MV-4-11 (cell line): ENCODE measurements around the gene COQ5.

Source experiments
- DNase-seq: peaks from one replicate; lab custom pipeline; 2025; lab: John Stamatoyannopoulos, UW

The COQ5 gene

DNA sequence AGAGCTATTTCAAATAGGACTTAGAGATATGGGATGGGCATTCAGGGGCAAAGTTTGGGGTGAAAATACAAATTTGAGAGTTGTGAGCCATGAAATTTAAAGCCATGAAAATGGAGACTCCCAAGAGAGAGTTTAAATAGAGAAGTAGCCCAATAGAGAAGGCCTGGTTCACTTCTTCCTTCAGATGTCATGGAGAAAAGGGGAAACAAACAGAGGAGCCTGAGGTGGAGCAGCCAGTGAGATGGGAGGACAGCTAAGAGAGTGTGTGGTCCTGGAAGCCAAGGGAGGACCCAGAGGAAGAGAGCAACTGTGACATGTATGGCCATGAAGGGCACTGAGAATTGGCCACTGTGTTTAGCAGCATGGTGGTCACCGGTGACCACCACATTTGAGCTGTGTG lies 45.3 kb downstream of the COQ5 start:
- peak; percentile 68 for DNase-seq

DNA sequence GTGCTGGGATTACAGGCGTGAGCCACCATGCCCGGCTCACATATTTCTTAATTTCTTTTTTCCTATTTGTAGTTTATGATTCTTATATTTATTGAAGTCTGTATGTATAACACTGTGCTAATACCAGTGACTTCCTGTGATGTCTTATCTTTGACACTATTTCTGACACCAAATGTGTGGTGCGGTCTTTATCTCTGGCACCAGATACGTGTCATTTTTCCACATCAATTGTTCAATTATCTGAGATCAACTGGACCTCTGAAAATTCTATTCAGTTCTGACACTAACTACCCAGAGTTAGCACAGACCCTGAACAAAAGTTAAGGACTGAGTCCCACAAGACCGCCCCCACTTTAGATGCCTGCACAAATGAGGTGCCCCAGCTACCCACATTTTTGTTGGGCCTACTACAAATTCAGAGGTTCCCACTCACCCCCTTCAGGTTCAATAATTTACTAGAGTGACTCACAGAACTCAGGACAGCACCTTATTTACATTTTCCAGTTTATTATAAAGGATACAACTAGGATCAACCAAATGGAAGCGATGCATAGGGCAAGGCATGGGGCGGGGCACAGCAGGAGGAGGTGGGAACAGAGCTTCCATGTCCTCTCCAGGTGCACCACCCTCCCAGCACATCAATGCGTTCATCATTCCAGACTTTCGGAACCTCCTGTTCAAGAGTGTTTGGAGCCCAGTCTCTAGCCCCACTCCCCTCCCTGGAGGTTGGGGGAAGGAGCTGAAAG lies 47.8 kb downstream of the COQ5 start:
- no peak for DNase-seq

- DNase-seq = no peak
Measured at GRCh38 chr12:120480211-120480610, 48.7 kb downstream of the COQ5 start.

DNA sequence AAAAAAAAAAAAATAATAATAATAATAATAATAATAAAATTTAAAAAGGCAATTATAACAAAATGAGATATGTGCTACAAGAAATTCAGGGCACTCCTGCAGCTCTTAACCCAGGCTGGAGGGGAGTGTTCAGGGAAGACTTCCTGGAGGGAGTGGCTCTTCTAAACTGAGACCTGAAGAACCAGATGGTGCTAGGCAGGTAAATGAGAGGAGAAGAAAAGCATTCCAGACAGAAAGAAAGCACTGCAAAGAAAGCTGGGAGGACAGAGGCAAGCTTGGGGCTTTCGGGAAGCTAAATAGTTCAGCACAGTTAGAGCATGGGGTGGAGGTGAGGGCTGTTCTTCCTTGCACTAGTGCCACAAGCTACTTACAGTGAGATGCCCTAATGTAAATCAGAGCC lies 49.5 kb downstream of the COQ5 start:
- DNase-seq = no peak

DNA sequence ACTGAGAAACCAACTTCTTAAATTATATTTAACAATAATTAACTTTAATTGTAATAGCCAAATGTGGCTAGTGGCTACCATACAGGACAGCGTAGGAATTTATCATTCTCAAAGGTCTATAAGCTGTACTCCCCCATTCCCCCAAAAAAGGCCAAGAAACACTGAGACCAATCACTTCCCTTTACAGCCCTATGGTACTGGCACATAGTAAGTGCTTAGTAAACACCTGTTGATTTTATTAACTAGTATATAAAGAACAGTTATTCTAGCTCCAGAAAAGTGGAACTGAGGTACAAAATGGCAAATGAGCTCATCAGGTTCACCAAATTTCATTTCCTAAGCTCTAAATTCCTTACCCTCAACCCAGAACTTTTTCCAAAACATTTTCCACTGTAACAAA lies 53.3 kb downstream of the COQ5 start:
- no peak for DNase-seq

DNA sequence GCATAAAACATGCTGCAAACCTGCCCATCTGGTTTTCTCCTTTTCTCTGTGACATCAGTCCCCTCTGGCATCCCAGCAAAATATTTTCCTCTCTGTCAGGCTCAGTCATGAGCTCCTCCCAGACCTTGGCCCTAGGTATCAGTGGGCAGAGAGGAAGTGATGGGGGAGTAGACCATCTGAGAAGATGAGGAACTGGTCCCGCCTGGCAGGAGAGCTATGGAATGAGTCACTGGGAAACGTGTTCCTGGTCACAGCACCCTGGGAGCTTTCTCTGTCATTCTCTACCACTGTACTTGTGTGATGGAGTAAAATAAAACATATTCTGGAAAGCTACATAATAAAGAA lies 54.4 kb downstream of the COQ5 start:
- peak; percentile 87 for DNase-seq

DNA sequence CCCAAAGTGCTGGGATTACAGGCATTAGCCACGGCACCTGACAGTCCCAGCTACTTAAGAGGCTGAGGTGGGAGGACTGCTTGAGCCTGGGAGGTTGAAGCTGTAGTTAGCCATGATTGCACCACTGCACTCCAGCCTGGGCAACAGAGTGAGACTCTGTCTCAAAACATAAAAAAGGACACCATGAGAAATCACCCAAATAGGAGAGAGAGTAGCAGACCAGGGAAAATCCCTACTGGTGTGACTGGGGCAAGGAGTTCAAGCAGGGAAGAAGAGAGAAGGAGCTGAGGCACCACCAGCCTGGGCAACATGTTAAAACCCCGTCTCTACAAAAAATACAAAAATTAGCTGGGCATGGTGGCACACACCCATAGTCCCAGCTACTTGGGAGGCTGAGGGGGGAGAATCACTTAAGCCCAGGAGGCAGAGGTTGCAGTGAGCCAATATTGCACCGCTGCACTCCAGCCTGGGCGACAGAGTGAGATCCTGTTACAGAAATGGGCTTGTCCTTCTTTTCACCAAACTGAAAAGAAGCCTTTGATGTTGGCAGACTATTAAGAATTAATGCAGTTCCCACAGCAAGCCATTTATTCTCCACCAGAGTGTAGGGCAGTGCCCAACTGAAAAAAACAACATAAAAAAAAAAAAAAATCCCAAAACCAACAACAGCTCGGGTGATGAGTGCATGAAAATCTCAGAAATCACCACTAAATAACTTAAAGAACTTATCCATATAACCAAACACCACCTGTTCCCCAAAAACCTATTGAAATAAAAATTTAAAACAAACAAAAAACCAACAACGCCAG lies 54.9 kb downstream of the COQ5 start:
- DNase-seq = no peak

DNA sequence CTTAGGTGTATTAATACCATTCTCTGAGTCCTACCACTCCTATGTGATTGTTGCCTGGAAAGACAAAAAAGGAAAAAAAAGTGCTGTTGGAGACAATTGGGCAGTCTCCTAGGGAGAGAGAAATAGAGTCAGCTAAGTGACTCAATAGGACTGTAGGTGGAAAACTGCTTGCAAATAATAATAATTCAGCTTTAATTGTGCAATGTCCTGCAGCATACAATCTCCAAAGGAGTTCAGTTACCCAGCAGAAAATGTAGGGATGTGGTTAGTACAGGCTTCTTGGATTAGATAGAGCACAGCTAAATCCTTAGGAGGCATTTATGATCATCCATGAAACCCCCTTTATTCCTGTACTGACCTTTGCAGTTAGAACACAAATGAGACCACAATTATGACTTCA lies 56.4 kb downstream of the COQ5 start:
- DNase-seq = no peak

GRCh38 chr12:120470150-120470784 lies 58.7 kb downstream of the COQ5 start:
- DNase-seq = no peak

DNA sequence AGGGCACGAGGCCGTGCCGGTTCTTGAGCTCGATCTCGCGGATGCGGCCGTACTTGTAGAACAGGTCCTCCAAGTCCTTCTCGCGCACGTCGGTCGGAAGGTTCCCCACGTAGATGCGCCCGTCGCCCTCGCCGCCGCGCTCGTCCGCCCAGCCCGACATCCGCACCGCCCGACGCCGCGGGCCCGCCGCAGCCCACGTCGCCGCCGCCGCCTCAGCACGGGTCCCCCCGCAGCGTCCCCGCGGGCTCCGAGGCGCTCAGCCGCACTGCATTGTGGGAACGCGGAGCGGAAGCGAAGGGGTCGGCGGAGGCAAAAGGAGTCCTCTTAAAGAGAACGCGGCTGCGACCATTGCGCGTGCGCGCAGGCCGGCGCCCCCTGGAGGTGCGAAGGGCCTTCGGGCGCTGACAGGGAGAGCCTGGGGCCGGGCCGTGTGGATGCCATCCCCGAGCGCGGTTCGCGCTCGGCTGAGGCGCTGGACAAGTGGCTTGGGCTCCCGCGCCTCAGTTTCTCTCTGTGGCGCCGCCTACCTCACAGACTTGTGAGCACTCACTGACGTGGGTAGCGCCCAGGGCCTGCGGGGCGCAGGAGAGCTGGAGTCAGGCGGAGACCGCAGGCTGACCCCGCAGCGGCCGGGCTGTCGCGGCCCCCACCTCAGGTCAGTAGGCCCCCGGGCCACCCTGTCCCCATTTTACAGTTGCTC lies 59.4 kb downstream of the COQ5 start, which contains the start of gene SRSF9:
Gene SRSF9 (minus strand): TSS at position 299 of the 700 bp plus-strand sequence. CDS start 139 bp downstream, at position 160.
- DNase-seq = peak; percentile 93

DNA sequence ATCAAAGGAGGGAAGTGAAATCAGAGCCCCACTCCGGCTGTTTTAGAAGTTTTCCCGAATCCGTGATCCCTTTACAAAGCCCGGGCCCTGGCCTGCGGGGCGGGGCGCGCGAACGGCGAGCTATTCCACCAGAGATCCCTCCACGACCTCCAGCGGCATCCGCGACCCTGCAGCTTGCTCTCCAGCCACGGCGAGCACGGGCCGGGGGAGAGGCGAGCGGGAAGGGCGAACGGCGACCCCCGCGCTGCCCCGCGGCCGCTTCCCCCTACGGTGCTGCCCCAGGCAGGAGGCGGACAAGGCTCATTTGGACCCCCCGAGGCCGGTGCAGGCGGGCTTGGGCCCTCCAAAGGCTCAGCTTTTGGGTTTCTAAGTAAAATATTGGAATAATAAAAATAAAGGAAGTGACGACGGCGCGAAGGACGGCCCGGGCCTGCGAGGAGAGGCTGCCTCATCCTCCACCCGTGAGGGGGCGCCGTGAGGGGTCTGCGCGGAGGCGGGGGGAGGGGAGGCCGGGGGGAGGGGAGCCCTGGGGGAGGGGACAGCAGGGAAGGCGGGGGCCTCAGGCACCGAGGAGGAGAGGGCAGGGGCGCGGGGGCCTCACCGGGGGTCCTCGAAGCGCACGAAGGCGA lies 60.0 kb downstream of the COQ5 start:
- no peak for DNase-seq

- peak; percentile 91 for DNase-seq
Measured at GRCh38 chr12:120468325-120468820, 60.6 kb downstream of the COQ5 start.

DNA sequence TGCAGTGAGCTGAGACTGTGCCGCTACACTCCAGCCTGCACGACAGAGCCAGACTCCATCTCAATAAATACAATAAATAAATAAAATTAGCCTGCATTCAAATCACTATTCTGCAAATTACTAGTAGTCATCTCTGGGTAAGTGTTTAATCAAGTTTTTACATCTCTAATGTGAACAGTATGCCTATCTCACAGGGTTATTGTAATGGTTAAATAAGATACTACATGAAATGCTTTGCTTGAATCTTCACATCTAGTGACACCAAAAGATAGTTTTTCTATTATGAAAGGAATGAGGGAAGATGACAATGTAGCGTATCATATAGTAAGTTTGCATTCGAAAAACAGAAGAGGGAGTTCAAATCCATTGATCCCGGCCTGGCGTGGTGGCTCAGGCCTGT lies 61.5 kb downstream of the COQ5 start:
- no peak for DNase-seq

- peak; percentile 54 for DNase-seq
Measured at GRCh38 chr12:120466560-120467315, 62.2 kb downstream of the COQ5 start.

GRCh38 chr12:120465756-120466155 lies 63.2 kb downstream of the COQ5 start:
- DNase-seq = no peak

DNA sequence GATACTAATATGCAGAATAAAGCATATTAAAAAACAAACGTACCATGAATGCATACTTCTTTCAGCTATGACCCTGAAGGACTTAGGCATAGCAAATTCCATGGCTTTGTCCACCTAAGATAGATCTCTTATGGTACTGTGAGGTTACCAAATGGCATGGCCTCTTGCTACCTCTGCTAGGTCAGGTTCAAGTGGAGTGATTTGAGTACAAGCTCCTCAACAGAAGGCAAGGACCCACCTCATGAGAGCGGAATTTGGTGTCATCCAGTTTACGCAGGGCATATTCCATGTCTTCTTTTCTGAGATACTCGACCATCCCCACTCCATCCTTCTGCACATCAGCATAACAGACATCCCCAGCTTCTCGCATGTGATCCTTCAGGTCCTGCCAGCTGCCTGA lies 65.2 kb downstream of the COQ5 start:
- no peak for DNase-seq

DNA sequence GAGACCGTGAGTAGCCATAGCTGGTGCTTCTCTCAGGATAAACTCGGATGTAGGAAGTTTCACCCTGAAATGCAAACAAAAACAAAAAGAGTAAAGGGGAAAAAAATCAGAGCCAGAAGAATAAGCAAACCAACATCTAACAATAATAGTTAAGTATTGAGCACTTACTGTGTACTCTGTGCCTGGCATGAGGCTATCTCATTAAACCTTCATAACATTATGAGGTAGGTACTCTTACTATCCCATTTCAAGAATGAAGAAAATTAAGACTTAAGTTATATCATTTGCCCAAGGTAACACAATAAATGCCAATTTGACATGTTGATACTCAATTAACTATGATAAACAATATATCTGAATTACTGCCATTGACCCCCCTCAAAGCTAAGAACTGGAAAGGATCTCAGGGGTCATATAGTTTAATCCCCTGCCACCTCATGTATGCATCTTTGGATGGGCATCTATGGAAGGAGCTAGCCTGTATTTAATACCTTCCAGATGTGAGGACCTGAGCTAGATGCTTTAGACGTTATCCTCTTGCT lies 66.8 kb downstream of the COQ5 start:
- DNase-seq = no peak

DNA sequence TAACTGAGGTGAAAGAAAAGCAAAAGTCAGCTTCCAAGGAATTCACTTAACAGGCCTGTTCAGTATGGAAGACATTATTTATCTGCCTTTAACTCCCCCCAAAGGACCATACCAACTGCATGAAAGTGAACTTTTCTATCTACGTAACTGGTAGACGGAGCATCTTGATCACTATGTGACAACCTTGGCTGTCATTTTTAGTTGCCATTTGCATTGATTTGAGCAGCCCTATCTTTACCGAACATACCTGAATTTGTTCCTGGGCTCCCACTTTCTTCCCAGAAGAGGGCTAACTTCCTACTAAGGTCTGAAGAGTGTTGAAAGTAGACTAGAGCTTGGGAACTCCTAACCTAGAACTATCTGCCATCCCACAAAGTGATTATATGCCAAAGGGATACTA lies 68.8 kb downstream of the COQ5 start:
- DNase-seq = no peak

DNA sequence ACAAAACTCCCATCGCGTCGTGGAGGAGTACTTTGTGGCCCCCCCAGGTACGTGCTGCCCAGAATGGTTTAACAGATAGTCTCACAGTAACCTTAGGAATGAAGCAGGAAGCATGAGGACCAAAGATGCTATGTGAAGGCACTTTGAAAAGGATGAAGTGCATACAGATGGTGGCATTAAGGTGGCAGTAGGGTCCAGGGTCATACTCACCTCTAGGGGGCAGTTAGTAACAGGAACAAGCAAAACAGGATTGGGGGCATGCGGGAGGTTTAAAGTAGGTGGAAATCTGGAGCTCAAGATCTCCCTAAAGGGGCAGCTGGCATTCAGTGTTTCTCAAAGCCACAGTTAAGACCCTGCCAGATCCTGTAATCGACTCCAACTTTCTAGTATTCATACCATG lies 71.8 kb downstream of the COQ5 start:
- no peak for DNase-seq

DNA sequence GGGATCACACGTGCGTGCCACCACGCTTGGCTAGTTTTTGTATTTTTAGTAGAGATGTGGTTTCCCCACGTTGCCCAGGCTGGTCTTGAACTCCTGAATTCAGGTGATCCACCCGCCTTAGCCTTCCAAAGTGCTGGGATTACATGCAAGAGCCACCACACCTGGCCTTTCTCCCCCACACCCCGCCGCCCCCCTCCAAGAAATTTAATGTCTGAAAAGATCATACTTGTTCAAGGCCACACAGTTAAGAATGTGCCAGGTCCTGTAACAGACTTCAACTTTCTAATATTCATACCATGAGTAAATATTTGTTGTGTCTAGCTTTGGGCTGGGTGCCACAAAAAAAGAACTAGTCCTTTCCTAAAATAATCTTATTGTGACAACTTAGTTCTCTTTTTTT lies 73.7 kb downstream of the COQ5 start:
- peak; percentile 29 for DNase-seq

DNA sequence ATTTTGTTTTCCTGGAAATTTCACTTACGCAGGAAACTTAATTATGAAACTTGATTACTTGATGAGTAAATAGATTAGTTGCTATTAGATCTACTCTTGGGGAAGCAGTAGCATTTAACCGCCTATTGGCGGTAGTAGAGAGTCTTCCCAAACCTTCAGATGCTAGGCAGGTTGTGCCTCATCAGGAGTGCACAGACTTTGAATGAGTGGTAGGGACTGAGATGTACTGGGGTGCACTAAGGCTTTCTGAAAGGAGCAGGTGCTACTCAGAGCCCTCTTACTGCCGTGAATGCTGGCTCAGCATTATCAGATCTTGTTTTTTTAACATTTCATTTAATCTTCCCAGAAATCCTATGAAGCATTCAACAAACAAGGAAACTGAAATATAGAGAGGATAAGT lies 75.0 kb downstream of the COQ5 start:
- DNase-seq = peak; percentile 42
